Activated T-cell treated with anti-CD3 and anti-CD28 coated beads for 4 hours (primary cell): ENCODE results near the gene ASIC4.
A peak's percentile ranks its signal among the peaks of the same experiment; 100 is the strongest.

Source experiments
- DNase-seq: peaks from one replicate; pipeline ENCODE4 v3.0.0-alpha.2; 2020

ASIC4 gene

DNA sequence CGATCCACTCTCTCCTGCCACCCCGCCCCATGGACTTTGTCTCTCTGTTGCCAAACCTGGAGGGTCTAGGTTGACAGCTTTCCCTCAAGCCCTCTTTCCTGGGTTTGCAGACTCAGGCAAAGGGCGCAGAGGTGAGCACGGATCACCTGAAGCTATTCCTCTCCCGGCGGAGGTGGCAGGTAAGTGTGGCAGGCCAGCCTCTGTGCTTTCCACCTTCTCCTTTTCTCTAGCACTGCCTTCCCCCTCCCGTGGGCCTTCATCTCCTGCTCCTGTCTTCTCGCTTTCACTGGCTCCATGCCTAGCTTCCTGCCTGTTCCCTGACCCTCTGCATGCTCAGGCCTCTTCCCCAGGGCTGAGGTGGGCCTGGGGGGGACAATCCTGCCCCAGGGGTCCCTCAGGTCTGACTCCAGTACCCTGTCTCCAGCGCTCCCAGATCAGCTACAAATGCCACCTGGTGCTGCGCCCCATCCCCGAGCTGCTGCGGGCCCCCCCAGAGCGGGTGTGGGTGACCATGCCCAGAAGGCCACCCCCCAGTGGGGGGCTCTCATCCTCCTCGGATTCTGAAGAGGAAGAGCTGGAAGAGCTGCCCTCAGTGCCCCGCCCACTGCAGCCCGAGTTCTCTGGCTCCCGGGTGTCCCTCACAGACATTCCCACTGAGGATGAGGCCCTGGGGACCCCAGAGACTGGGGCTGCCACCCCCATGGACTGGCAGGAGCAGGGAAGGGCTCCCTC, 31.4 kb upstream of the ASIC4 start:
- no peak for DNase-seq

DNA sequence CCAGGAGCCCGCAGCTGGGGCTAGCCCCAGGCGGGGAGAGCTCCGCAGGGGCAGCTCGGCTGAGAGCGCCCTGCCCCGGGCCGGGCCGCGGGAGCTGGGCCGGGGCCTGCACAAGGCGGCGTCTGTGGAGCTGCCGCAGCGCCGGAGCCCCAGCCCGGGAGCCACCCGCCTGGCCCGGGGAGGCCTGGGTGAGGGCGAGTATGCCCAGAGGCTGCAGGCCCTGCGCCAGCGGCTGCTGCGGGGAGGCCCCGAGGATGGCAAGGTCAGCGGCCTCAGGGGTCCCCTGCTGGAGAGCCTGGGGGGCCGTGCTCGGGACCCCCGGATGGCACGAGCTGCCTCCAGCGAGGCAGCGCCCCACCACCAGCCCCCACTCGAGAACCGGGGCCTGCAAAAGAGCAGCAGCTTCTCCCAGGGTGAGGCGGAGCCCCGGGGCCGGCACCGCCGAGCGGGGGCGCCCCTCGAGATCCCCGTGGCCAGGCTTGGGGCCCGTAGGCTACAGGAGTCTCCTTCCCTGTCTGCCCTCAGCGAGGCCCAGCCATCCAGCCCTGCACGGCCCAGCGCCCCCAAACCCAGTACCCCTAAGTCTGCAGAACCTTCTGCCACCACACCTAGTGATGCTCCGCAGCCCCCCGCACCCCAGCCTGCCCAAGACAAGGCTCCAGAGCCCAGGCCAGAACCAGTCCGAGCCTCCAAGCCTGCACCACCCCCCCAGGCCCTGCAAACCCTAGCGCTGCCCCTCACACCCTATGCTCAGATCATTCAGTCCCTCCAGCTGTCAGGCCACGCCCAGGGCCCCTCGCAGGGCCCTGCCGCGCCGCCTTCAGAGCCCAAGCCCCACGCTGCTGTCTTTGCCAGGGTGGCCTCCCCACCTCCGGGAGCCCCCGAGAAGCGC, 30.6 kb upstream of the ASIC4 start:
- DNase-seq: no peak

DNA sequence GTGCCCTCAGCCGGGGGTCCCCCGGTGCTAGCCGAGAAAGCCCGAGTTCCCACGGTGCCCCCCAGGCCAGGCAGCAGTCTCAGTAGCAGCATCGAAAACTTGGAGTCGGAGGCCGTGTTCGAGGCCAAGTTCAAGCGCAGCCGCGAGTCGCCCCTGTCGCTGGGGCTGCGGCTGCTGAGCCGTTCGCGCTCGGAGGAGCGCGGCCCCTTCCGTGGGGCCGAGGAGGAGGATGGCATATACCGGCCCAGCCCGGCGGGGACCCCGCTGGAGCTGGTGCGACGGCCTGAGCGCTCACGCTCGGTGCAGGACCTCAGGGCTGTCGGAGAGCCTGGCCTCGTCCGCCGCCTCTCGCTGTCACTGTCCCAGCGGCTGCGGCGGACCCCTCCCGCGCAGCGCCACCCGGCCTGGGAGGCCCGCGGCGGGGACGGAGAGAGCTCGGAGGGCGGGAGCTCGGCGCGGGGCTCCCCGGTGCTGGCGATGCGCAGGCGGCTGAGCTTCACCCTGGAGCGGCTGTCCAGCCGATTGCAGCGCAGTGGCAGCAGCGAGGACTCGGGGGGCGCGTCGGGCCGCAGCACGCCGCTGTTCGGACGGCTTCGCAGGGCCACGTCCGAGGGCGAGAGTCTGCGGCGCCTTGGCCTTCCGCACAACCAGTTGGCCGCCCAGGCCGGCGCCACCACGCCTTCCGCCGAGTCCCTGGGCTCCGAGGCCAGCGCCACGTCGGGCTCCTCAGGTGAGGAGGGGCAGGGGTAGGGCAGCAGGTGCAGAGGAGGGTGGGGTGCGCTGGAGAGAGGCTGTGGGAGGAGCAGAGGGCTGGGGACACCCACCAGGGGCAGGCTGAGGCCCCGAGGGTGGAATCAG, 29.7 kb upstream of the ASIC4 start:
- DNase-seq: no peak

DNA sequence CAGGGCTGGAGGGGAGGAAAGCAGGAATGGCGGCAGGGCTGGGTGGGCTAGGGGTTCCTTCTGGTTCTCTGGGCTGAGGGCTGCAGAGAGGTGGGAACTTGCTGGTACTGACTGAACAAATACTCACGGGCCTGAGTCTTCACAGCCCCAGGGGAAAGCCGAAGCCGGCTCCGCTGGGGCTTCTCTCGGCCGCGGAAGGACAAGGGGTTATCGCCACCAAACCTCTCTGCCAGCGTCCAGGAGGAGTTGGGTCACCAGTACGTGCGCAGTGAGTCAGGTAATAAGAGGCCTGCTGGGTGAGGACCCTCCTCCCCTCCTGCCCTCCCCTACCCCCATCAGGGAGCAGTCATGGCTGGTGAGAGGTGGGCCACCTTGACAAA, 29.1 kb upstream of the ASIC4 start:
- no peak for DNase-seq

DNA sequence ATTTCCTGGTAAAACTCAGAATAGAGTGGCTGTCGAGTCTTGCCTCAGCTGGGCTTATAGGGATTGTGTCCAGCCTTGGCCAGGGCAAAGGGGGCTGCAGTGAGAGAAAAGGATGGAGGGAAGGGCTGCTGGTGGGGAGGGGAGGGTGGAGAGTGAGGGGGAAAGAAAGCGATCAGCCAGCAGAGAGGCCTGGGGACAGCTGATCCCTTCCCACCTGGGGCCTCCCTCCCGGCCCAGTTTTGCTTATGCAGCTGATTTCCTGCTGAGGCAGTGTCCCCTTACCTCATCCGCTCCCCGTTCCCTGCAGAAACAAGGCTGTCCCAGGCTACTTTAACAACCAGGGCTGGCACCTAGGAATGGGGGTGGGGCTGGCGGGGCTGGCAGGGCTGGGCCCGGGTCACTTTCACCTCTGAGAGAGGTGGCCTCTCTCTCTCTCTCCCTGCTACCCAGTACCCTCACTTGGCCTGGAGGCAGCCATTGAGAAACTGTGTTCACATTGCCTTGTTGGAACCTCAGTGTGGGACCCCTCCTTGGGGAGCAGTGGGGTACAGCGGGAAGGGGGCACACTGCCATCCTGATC, 27.8 kb upstream of the ASIC4 start:
- no peak for DNase-seq

DNA sequence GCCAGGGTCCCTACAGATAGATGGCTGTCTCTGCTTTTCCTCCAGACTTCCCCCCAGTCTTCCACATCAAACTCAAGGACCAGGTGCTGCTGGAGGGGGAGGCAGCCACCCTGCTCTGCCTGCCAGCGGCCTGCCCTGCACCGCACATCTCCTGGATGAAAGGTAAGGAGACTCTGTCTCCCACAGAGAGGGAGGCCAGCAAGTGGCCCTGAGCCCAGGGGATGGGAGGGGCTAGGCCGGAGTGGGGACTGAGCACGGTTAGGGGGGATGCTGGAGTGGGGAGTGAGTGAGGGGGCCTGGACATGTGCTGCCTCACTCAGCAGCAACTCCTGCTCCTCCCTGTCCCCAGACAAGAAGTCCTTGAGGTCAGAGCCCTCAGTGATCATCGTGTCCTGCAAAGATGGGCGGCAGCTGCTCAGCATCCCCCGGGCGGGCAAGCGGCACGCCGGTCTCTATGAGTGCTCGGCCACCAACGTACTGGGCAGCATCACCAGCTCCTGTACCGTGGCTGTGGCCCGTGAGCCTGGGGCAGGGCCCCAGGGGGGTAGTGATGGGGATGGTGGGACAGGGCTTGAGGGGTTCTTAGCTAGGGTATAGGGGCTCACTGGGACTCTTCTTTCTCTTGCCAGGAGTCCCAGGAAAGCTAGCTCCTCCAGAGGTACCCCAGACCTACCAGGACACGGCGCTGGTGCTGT, 26.0 kb upstream of the ASIC4 start:
- no peak for DNase-seq

DNA sequence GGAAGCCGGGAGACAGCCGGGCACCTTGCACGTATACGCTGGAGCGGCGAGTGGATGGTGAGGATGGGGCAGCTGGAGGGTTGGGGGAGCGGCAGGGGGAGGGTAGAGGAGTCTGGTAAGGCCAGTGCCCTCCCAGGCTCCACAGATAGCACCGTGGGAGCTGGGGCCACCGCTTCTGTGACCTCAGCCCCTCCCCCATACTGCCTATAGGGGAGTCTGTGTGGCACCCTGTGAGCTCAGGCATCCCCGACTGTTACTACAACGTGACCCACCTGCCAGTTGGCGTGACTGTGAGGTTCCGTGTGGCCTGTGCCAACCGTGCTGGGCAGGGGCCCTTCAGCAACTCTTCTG, 25.5 kb upstream of the ASIC4 start:
- no peak for DNase-seq

DNA sequence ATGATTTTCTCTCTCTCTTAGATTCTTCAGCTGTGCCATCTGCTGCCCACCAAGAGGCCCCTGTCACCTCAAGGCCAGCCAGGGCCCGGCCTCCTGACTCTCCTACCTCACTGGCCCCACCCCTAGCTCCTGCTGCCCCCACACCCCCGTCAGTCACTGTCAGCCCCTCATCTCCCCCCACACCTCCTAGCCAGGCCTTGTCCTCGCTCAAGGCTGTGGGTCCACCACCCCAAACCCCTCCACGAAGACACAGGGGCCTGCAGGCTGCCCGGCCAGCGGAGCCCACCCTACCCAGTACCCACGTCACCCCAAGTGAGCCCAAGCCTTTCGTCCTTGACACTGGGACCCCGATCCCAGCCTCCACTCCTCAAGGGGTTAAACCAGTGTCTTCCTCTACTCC, 25.0 kb upstream of the ASIC4 start:
- no peak for DNase-seq

DNA sequence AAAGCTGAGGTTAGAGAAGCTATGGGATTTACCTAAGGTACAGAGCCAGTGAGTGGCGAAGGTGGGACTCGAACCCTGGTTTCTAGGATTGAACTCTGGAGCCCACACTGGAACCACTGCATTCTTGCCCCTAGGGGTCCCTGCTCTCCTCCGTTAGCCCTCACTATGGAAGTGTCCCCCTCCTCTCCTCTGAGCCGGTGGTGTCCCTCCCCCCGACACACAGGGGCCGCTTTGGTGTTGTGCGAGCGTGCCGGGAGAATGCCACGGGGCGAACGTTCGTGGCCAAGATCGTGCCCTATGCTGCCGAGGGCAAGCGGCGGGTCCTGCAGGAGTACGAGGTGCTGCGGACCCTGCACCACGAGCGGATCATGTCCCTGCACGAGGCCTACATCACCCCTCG, 24.1 kb upstream of the ASIC4 start:
- no peak for DNase-seq

DNA sequence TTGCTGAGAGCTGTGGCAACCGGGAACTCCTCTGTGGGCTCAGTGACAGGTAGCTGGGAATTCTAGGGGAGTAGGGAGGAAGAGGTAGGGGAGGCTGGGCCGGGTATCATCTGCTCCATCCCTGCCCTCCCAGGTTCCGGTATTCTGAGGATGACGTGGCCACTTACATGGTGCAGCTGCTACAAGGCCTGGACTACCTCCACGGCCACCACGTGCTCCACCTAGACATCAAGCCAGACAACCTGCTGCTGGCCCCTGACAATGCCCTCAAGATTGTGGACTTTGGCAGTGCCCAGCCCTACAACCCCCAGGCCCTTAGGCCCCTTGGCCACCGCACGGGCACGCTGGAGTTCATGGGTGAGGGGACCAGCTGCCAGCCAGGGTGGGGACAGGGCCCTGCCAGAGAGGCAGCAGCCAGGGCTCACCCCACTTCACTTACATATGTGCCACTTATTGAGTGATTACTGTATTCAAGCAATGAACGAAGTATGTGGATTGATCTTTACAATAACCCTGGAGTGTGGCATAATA, 23.6 kb upstream of the ASIC4 start:
- no peak for DNase-seq

DNA sequence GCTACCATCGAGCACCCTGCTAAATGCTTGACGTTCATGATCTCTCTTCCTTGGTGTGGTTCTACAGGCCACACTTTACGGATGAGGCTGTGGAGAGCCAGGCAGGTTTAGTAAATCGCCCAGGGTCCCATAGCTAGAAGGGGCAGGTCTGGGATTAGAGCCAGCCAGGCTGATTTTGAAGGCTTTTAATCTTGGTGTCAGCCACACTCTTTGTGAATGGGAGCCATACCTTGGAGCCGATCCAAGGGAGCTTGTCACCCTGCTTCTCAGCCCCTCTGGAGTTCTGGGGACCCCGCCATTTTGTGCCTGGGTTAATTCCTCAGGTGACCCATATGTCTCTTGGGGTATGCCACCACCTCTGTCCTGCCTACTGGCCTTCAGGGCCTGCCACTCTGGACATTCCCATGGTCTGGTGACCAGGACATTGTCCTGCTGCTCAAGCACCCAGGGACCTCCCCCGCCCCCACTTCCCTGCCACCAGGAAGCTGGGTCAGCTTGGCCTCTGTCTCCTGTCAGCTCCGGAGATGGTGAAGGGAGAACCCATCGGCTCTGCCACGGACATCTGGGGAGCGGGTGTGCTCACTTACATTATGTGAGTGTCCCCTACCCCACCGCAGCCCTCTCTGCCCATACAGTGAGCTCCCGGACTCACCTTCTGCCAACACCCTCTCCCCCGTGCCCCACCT, 22.9 kb upstream of the ASIC4 start:
- DNase-seq: no peak

DNA sequence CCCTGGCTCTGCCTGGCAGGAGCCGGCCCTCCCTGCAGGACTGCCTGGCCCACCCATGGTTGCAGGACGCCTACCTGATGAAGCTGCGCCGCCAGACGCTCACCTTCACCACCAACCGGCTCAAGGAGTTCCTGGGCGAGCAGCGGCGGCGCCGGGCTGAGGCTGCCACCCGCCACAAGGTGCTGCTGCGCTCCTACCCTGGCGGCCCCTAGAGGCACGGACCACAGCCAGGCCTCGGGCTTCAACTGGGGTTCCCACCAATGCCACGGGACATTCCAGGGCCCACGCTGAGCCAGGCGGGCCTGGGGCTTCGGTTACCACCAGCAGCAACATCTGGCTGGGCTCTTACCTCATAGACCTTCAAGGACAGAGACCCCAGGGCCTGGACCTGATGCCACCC, 21.7 kb upstream of the ASIC4 start:
- no peak for DNase-seq

DNA sequence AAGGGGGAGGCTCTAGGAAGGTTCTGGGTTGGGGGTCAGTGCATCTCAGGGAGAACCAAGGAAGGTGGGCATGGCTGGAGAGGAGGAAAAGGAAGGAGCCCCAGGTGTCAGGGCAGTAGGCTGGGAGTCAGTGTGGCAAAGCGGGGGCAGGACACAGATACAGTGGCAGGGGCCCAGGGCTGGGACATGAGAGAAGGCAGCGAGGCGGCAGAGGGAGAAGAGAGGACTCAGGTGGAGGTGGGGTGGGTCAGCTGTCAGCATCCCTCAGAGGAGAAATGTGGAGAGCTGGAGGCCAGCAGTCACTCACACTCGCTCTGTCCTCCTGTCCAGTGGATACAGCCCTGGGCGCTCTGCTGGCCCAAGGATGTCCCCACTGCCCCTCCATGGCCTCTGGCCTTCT, 21.2 kb upstream of the ASIC4 start:
- DNase-seq: no peak

DNA sequence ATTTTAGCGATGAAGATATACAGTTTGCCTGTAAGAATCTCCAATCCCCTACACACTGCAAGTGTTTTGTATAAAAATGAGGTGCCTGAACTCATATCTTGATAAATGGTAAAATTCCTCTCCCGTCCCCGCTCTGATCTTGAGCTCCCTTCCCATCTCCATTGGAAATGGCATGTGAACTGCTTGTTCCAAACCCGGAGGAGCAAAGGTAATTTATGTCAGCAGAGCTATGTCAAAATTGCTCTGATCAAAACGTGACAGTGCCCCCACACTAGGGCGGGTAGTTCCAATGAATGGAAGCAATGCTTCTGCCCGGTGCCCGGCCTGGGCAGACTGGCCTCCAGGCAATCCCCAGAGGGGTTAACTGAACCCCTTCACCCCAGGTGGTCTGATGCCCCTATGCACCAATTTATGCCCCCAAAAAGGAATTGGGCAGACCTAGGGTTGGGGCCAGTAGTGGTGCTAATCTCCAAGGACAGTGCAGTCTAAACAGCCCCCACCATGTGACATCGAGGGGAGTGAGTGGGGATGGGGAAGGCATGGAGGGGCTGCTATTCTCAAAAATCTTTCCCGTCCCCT, 19.2 kb upstream of the ASIC4 start:
- DNase-seq: no peak

DNA sequence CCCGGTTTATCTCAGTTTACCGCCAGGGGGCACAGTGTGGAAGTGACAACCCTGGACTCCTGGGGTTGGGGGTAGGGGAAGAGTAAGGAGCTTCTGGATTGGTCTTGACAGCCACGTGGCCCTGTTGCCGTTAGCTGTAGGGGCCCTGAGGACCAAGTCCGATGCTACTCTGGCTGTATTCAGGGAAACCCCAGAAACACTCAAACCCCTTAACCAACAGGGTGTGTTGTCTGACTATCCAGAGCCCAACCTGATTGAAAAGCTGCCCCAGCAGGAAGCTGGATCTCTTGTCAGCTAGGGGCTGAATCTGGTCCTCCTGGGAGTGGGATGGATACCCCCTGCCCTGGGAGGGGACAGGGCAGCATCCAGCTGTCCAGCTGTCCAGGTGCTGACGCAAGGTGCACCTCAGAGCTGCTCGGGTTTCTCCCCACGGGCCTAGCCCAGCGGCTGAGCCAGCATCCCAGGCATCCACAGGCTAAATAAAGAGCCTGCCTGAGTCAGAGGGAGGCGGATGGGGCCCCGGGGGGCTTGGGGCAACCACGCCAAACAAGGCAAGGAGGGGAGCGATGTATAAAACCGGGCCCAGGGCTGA, 18.7 kb upstream of the ASIC4 start:
- peak; percentile 31 for DNase-seq

DNA sequence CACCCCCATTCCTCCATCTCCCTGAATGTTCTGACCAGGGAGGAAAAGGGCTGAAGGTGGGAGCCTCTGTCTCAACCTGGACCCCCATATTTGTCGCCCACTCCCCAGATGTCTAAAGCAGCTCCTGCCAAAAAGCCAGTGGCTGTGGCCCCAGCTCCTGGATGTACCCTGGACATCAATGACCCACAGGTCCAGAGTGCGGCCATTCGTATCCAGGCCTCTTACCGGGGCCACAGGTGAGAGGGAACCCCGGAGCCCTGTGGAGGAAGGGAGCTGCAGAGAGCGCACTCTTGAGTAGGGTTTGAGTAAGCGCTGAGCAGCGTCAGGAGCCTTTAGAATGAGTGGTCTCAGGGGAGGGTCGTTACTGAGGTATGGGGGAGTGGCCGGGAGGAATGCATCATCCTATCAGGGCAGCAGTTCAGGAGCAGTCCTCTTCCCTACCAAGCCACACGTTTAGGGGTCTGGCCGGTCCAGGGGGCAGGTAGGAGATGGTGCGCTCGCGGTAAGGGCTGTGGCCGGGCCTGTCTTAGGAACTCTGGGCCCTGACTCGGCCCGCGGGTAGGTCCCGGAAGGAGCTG, 17.9 kb upstream of the ASIC4 start:
- no peak for DNase-seq

DNA sequence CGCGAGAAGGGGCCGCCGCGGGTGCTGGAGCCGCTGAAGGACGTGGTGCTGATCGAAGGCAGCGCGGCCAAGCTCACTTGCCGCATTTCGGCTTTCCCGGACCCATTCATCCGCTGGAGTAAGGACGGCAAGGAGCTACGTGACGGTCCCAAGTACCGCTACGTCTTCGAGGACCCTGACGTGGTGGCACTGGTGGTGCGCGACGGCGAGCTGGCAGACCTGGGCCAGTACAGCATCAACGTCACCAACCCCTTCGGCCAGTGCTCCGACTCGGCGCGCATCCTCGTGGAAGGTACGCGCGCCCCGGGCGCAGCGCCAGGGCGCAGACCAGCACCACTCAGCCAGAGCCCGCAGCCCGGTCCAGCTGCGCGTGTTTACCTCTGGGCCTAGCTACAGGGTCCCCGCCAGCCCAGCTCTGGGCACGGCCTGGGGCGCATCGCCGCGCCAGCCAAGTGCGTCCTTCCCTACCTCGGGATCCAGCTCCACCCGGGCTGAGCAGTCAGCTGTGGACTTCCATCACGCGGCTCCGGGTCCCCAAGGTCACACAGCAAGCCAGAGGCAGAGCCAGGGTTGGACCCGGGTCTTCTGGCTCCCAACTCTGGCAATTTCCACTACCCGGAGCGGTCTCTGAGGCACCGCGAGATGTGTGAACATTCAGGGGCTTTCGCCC, 17.3 kb upstream of the ASIC4 start:
- DNase-seq: no peak

DNA sequence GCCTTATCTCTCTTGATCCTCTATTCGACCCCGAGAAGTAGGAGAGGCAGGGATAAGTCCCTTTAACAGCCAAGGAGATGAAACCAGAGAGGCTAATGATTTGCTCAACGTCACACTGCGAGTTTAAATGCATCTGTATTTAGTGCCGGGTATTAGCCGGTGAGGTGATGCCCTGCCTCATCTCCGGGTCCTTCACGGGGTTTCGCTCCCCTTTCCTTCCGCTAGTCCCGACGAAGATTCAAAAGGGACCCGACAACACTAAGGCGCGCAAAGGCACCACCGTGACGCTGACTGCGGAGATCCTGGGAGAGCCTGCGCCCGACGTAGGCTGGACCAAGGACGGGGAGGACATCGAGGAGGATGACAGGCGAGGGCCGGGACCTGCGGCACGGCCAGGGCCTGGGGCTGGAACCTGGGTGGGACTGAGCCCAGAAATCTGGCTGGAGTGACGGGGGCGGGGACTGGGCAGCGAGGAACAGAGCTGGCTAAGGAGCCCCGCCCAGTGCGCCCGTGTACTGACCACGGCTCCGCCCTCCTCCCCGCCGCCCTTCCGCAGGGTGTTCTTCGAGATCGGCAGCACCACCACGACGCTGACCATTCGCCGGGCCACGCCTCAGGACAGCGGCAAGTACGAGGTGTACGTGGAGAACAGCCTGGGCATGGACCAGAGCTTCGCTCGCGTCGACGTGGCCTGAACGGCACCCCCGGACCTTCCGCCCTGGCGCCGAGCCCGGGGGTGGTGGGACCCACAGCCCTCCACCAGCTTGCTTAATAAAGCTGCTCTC, 16.6 kb upstream of the ASIC4 start:
- no peak for DNase-seq
